ENCODE measurements around the gene EHMT1. TPM values are rescaled to one million over a fixed set of nuclear protein-coding genes. Genes with fewer than 3 reads are reported as not detected.

EHMT1 gene
- total and polyA plus RNA-seq, 2 of the 13 experiments (the other 11 are each of a cell fraction or from before 2014, with no cell fraction given) = 23.0 to 27.1 TPM

- TF ChIP-seq ZNF460 (CRISPR knock-in tag; IDR thresholded peaks at IDR 0.05; ENCODE audit: borderline replicate concordance) (no peak), SOX6 (IDR thresholded peaks at IDR 0.05) (no peak), SOX6 (CRISPR knock-in tag; IDR thresholded peaks at IDR 0.05) (no peak), MAFK (conservative IDR thresholded peaks at IDR 0.05 in 1 of 2, IDR thresholded peaks at IDR 0.05 in 1 of 2; ENCODE audit: low read length in 2 of 2) (no peak), ZFP1 (CRISPR knock-in tag; IDR thresholded peaks at IDR 0.05) (no peak), ASH2L (IDR thresholded peaks at IDR 0.05; ENCODE audit: insufficient read length, low read depth, low read length) (no peak), MIXL1 (CRISPR knock-in tag; IDR thresholded peaks at IDR 0.05) (no peak), PTBP1 (IDR thresholded peaks at IDR 0.05; ENCODE audit: low read depth, low read length, poor library complexity, severe bottlenecking) (no peak), ZKSCAN8 (CRISPR knock-in tag; IDR thresholded peaks at IDR 0.05; ENCODE audit: borderline replicate concordance) (no peak), ZBTB20 (CRISPR knock-in tag; IDR thresholded peaks at IDR 0.05; ENCODE audit: borderline replicate concordance, low read depth) (no peak), PHB2 (IDR thresholded peaks at IDR 0.05; ENCODE audit: partially characterized antibody) (no peak), ELK4 (CRISPR knock-in tag; IDR thresholded peaks at IDR 0.05; ENCODE audit: borderline replicate concordance) (no peak), SNAPC4 (CRISPR knock-in tag; IDR thresholded peaks at IDR 0.05) (no peak)
Observed at GRCh38 chr9:137833721-137834613, 215.2 kb downstream of the EHMT1 start (continued).

Measured in HepG2 (cell line).